GM12878 (cell line): ENCODE data around the gene IFT88.

ENCODE experiments used
- CEBPZ ChIP-seq: fragments of 150-350 bp; IDR thresholded peaks from 2 replicates; pipeline ENCODE4 v1.6.1; 2016; ENCODE audit warnings: low read depth, low read length
- CHD1 ChIP-seq: IDR thresholded peaks from 2 replicates; pipeline ENCODE4 v1.6.1; 2012; ENCODE audit warnings: low read depth, low read length, improper control_type of control experiment
- CREB1 ChIP-seq: IDR thresholded peaks from 2 replicates; pipeline ENCODE4 v1.6.1; 2012; ENCODE audit warnings: low read depth, mild to moderate bottlenecking, inconsistent platforms
- CTCF ChIP-seq, 3 experiments: IDR thresholded peaks in 2 of 3; conservative IDR thresholded peaks in 1 of 3; 2 replicates each; pipeline ENCODE4 v1.5.1; 2011; ENCODE audit warnings: low read depth in 3 of 3, low read length in 3 of 3, mild to moderate bottlenecking in 3 of 3, control low read depth in 2 of 3, moderate library complexity in 2 of 3, inconsistent platforms in 1 of 3, mixed read lengths in 1 of 3; ENCODE audit not compliant: control insufficient read depth in 2 of 3, insufficient read depth in 1 of 3; ENCODE audit errors: extremely low read depth in 1 of 3
- E4F1 ChIP-seq: fragments of 450-650 bp; IDR thresholded peaks from 2 replicates; pipeline ENCODE4 v1.6.1; 2018; ENCODE audit warnings: borderline replicate concordance, mild to moderate bottlenecking; ENCODE audit not compliant: partially characterized antibody
- EZH2 ChIP-seq: IDR thresholded peaks from 2 replicates; pipeline ENCODE4 v1.6.1; 2012; ENCODE audit warnings: low read depth, mild to moderate bottlenecking, control low read depth, inconsistent platforms, low read length, borderline replicate concordance; ENCODE audit not compliant: control insufficient read depth
- FOS ChIP-seq: IDR thresholded peaks from 3 replicates; pipeline ENCODE4 v1.6.1; 2011; ENCODE audit warnings: borderline replicate concordance; ENCODE audit not compliant: insufficient read length; ENCODE audit errors: extremely low read depth
- HDGF ChIP-seq: fragments of 450-650 bp; IDR thresholded peaks from 2 replicates; pipeline ENCODE4 v1.6.1; 2016; ENCODE audit warnings: antibody characterized with exemption
- IRF5 ChIP-seq: fragments of 450-650 bp; IDR thresholded peaks from 2 replicates; pipeline ENCODE4 v1.6.1; 2017; ENCODE audit warnings: borderline replicate concordance
- SIN3A ChIP-seq: IDR thresholded peaks from 2 replicates; pipeline ENCODE4 v1.6.1; 2012; ENCODE audit warnings: low read depth, low read length, improper control_type of control experiment
- SRF ChIP-seq, 2 experiments: IDR thresholded peaks; 2 replicates each; pipeline ENCODE4 v1.6.1; 2011; ENCODE audit warnings: low read depth in 2 of 2, low read length in 2 of 2, mild to moderate bottlenecking in 1 of 2, moderate library complexity in 1 of 2
- ZNF274 ChIP-seq: IDR thresholded peaks from one replicate; pipeline ENCODE4 v1.8.0; 2011; ENCODE audit not compliant: insufficient read length, insufficient read depth

GRCh38 chr13:20664351-20664750 lies 97.4 kb downstream of the IFT88 start:
- no peak for TF ChIP-seq FOS
- TF ChIP-seq CEBPZ: no peak
- no peak for TF ChIP-seq HDGF
- TF ChIP-seq EZH2: no peak
- TF ChIP-seq SIN3A: no peak
- no peak for TF ChIP-seq CHD1
- TF ChIP-seq E4F1: no peak
- TF ChIP-seq SRF (IDR thresholded peaks at IDR 0.05; ENCODE audit: low read depth in 2 of 2, low read length in 2 of 2): no peak
- TF ChIP-seq IRF5: no peak
- TF ChIP-seq CTCF (IDR thresholded peaks at IDR 0.05 in 2 of 3, conservative IDR thresholded peaks at IDR 0.05 in 1 of 3; ENCODE audit: control insufficient read depth in 2 of 3, extremely low read depth in 1 of 3, insufficient read depth in 1 of 3, low read depth in 3 of 3, low read length in 3 of 3): no peak
- no peak for TF ChIP-seq CREB1
- no peak for TF ChIP-seq ZNF274
